ENCODE results near the gene GFRA1.

GFRA1 gene

DNA sequence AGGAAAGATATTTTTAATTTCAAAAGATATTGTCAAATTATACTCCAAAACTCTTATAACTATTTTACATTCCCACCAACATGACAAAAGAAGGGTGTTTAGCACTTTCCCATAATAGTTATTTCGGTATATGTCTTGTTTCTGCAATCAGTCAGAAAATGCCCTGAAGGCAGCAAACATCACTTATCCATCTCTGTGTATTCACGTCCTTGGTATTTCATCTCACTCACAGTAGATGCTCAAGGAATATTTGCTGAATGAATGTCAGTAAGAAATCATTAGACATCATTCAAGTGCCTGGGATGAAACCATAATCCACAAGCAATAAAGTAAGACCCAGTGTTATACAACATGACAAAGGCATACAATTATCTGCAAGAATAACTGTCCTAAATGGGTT lies 112.7 kb downstream of the GFRA1 start:
- no peak overlapping the region for H3K4me3 ChIP-seq (ENCODE audit: low read depth, low read length)
- in situ Hi-C loops (cut with HindIII; ENCODE audit: low sequenced_read_pairs): no loop called here
- TF ChIP-seq, protein P1, sequence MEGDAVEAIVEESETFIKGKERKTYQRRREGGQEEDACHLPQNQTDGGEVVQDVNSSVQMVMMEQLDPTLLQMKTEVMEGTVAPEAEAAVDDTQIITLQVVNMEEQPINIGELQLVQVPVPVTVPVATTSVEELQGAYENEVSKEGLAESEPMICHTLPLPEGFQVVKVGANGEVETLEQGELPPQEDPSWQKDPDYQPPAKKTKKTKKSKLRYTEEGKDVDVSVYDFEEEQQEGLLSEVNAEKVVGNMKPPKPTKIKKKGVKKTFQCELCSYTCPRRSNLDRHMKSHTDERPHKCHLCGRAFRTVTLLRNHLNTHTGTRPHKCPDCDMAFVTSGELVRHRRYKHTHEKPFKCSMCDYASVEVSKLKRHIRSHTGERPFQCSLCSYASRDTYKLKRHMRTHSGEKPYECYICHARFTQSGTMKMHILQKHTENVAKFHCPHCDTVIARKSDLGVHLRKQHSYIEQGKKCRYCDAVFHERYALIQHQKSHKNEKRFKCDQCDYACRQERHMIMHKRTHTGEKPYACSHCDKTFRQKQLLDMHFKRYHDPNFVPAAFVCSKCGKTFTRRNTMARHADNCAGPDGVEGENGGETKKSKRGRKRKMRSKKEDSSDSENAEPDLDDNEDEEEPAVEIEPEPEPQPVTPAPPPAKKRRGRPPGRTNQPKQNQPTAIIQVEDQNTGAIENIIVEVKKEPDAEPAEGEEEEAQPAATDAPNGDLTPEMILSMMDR (IDR thresholded peaks at IDR 0.05; ENCODE audit: low read depth, low read length): no peak
- DNase-seq (ENCODE audit: low read depth, low spot score): no peak

DNA sequence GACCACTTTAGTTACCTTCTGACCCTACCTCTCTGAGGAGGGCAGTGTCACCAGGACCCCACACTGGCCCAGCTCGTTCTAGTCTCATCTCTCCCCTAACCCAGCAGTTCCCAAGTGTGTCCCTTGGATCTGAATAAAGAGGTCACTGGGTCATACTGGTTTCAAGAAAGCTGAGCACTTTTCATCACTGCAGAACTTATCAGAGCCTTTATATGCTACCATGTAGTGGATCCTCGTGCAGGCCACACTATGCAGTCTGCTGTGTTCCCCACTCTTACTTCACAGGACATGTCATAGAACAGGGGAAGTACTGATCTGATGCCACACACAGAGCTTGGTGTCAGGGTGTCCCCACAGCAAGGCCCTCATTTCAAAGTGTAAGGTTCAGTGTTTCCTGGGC lies 113.8 kb downstream of the GFRA1 start:
- TF ChIP-seq, protein P1 (IDR thresholded peaks at IDR 0.05; ENCODE audit: low read depth, low read length): no peak
- no peak for DNase-seq (ENCODE audit: low read depth, low spot score)
- in situ Hi-C loops (cut with HindIII; ENCODE audit: low sequenced_read_pairs): no loop called here
- H3K4me3 ChIP-seq (ENCODE audit: low read depth, low read length): no peak overlapping the region

DNA sequence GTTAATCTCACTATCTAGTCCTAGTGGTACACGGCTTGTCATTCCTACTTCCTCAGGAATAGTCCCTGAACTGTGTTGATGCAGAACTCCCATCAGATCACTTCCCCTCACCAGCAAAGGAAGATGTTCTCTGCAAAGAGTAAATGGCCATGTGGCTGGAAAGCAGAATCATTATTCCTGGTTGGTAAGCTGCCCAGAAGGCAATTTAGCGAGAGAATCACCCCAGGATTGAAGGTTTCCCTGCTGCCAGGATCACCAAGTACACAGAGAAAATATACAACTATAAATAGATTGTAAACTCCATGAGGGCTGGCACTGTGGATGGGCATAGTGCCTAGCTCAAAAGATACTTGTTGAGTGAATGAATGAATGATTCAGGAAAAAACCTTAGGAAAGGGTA lies 115.0 kb downstream of the GFRA1 start:
- TF ChIP-seq, protein P1 (IDR thresholded peaks at IDR 0.05; ENCODE audit: low read depth, low read length): no peak
- in situ Hi-C loops (cut with HindIII; ENCODE audit: low sequenced_read_pairs): no loop called here
- no peak overlapping the region for H3K4me3 ChIP-seq (ENCODE audit: low read depth, low read length)
- DNase-seq (ENCODE audit: low read depth, low spot score): no peak

DNA sequence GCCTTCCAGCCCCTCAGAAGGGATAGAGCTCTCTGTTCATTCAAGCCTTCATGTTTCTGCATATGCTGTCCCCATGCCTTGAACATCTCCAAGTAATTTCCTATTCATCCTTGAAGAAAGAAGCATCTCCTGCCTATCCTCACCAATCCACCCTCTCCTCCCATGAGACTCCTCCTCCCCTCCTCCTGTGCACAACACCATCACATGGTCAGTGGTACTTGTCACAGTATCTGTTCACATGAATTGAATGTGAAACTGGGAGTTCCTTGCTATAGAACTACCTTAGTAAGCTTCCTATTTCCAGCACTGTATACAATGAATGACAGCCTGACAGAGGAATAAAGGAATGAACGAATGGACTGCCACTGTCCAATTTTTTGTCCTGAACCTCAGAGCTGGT lies 115.5 kb downstream of the GFRA1 start:
- in situ Hi-C loops (cut with HindIII; ENCODE audit: low sequenced_read_pairs): no loop called here
- TF ChIP-seq, protein P1 (IDR thresholded peaks at IDR 0.05; ENCODE audit: low read depth, low read length): no peak
- DNase-seq (ENCODE audit: low read depth, low spot score): no peak
- H3K4me3 ChIP-seq (ENCODE audit: low read depth, low read length): no peak overlapping the region

DNA sequence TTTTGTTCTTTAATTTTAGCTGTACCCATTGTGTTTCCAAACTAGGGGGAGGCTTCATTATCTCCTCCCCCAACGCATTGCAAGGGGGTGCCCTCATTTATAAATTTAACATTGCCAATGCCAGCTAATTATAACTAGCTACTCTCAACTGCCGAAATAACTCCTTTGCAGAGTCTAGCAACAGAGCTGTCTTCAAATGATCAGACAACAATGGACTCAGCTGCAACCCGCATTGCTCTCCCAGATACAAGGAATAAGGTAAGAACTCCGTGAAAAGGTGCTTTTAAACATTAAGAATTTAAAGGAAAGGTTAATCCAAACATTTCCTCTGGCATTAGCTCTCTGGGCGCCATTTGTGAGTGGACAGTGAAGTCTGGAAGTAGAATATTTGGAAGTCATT lies 116.2 kb downstream of the GFRA1 start:
- in situ Hi-C loops (cut with HindIII; ENCODE audit: low sequenced_read_pairs): no loop called here

DNA sequence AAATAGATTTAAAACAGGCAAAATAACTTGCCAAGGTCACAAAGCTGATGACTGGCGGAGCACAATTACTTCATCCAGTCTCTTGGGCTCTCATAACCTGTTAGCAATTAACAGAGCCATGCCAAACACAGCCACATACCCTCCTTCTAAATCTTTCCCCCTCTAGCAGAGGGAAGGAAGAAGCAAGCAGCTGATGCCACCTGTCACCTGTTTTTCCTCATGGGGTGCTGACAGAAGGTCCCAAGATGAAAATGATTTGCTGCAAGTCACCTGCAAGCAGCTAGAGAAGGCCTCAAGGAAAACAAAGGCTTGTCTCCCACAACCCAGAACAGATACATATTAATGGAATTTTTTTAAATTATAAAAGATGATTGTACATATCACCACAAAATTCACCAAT lies 117.8 kb downstream of the GFRA1 start:
- no peak overlapping the region for H3K4me3 ChIP-seq (ENCODE audit: low read depth, low read length)
- TF ChIP-seq, protein P1 (IDR thresholded peaks at IDR 0.05; ENCODE audit: low read depth, low read length): no peak
- DNase-seq (ENCODE audit: low read depth, low spot score): no peak
- in situ Hi-C loops (cut with HindIII; ENCODE audit: low sequenced_read_pairs): no loop called here

More for the DNA sequence above, 116.2 kb downstream of the GFRA1 start:
- TF ChIP-seq, protein P1 (IDR thresholded peaks at IDR 0.05; ENCODE audit: low read depth, low read length): no peak
- DNase-seq (ENCODE audit: low read depth, low spot score): no peak
- no peak overlapping the region for H3K4me3 ChIP-seq (ENCODE audit: low read depth, low read length)

DNA sequence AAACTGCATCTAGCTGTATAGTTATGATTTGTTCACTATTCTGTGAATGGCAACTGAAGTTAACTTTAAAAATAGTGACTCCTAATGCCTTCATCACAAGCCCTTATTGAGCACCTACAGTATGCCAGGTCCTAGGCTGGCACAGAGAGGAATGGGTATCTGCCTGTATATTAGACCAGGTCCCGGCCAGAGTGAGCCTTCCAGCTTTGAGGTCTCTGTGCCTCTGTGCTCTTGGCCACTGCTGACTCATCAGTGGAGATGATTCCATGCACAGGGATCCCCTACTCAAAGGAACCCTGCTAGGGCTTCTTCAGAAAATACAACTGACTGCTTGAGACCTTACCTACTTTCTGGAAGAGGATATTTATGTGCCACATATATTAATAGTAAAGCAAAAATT lies 118.4 kb downstream of the GFRA1 start:
- no peak for DNase-seq (ENCODE audit: low read depth, low spot score)
- TF ChIP-seq, protein P1 (IDR thresholded peaks at IDR 0.05; ENCODE audit: low read depth, low read length): no peak
- in situ Hi-C loops (cut with HindIII; ENCODE audit: low sequenced_read_pairs): no loop called here
- H3K4me3 ChIP-seq (ENCODE audit: low read depth, low read length): no peak overlapping the region
